ENCODE results near the gene TMED6.

TMED6 gene

DNA sequence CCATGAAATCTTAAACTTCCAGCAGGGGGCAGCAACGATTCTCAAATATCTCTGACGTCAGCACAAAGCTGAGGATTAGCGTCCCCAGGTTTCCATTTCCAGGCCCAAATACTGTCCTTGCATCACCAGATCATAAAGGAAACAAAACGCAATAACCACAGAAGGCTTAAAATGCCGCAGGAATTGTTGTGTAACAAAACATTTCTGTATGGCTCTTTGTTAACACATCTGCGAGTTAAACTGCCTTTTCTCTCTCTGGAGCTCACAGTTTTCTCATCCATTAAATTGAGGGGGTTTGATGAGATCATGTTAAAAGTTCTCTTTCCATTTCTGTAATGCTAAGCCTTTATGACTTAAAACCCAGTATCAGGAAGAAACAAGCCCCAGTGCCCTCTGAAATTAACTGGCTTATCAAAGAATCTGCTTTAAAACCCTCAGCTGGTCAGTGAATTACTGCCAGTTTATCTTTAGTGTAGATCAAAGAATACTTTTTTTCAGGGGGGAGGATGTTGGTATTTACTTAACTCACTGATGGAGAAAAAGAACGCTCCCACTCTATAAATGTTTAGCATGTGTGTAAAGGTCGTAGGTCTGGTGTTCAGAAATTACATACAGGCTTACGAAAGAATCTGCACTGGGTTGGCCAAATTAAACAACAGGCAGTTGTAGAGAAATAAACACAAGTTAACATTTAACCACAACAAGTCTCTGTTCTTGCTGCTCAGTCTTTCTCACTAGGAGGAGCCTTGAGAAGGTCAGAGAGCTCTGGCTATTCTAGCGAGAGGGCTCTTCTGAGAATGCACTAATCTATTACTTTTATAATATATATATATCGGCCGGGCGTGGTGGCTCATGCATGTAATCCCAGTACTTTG lies 44.8 kb upstream of the TMED6 start:
- H3K4me2 ChIP-seq (ENCODE audit: low read length, poor library complexity, severe bottlenecking) = peak overlapping the region; percentile 61
- no peaks in the 10 kb centered on the region for H3K9me3 ChIP-seq (ENCODE audit: control insufficient read depth, low read length)
- no peak overlapping the region for H2AK5ac ChIP-seq (ENCODE audit: low read length, severe bottlenecking)
- H3K4me1 ChIP-seq (ENCODE audit: control insufficient read depth, insufficient read depth, low read depth, low read length) = peaks cover 10% of the 10 kb centered on the region
- H4K8ac ChIP-seq (ENCODE audit: low read length) = no peak overlapping the region
- no peak overlapping the region for H4K91ac ChIP-seq (ENCODE audit: low read length)
- no peaks in the 10 kb centered on the region for H3K27me3 ChIP-seq (ENCODE audit: control insufficient read depth in 1 of 2, insufficient read depth in 1 of 2, low read length in 2 of 2)
- peak overlapping the region; percentile 84 for H3K9ac ChIP-seq (ENCODE audit: low read length)
- no peaks in the 10 kb centered on the region for H3K36me3 ChIP-seq (ENCODE audit: control insufficient read depth in 1 of 2, insufficient read depth in 2 of 2, low read depth in 1 of 2, low read length in 2 of 2)
- H3K27ac ChIP-seq (ENCODE audit: low read length, poor library complexity, severe bottlenecking) = peak overlapping the region; percentile 65
- no peak overlapping the region for H3K14ac ChIP-seq (ENCODE audit: low read length in 2 of 2)
- no peak overlapping the region for H3K4me3 ChIP-seq (ENCODE audit: insufficient read depth in 1 of 2, low read depth in 1 of 2, low read length in 2 of 2)
- H3K18ac ChIP-seq (ENCODE audit: low read depth in 1 of 2, low read length in 2 of 2) = peak overlapping the region in 1 of 2 experiments; percentile 43
- H2AFZ ChIP-seq (ENCODE audit: low read depth, low read length) = no peak overlapping the region
- H2BK120ac ChIP-seq (ENCODE audit: low read depth, low read length) = peak overlapping the region; percentile 5
- no peak overlapping the region for H2BK12ac ChIP-seq (ENCODE audit: low read length in 2 of 2)
- no peak overlapping the region for H2BK5ac ChIP-seq (ENCODE audit: low read depth, low read length, poor library complexity, severe bottlenecking)
- DNase-seq = peak; percentile 98
- WGBS = 0% methylated on average over 4 of the region's 13 CpGs
- H3K79me1 ChIP-seq (replicated peaks; ENCODE audit: low read length, poor library complexity, severe bottlenecking) = peaks cover 3% of the 10 kb centered on the region
- H2BK15ac ChIP-seq (ENCODE audit: low read depth, poor library complexity, severe bottlenecking) = no peak overlapping the region
- no peak overlapping the region for H3K4ac ChIP-seq (ENCODE audit: low read depth in 1 of 2, low read length in 2 of 2)
- no peak overlapping the region for H3K23ac ChIP-seq (ENCODE audit: low read length in 2 of 2)

DNA sequence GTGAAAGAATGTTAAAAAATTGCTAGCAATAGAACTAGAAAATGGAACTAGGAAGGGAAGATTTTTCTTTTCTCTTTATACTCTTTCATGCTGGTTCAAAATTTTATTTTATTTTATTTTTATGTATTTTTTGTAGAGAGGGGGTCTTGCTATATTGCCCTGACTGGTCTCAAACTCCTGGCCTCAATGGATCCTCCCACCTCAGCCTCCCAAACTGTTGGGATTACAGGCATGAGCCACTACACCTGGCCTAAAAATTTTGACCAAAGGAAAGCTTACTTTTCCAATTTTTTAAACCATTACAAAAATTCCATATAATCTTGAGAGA lies 44.2 kb upstream of the TMED6 start:
- Histone ChIP-seq H2BK12ac (ENCODE audit: low read length in 2 of 2) (no peak overlapping the region), H3K9me3 (ENCODE audit: control insufficient read depth, low read length) (no peaks in the 10 kb centered on the region), H3K4me3 (ENCODE audit: insufficient read depth in 1 of 2, low read depth in 1 of 2, low read length in 2 of 2) (no peak overlapping the region), H4K91ac (ENCODE audit: low read length) (no peak overlapping the region), H3K27ac (ENCODE audit: low read length, poor library complexity, severe bottlenecking) (peak overlapping the region; percentile 45), H3K18ac (ENCODE audit: low read depth in 1 of 2, low read length in 2 of 2) (no peak overlapping the region), H3K4me2 (ENCODE audit: low read length, poor library complexity, severe bottlenecking) (no peak overlapping the region), H2BK15ac (ENCODE audit: low read depth, poor library complexity, severe bottlenecking) (no peak overlapping the region), H3K23ac (ENCODE audit: low read length in 2 of 2) (no peak overlapping the region), H4K8ac (ENCODE audit: low read length) (peak overlapping the region; percentile 69), H2BK5ac (ENCODE audit: low read depth, low read length, poor library complexity, severe bottlenecking) (no peak overlapping the region), H3K14ac (ENCODE audit: low read length in 2 of 2) (no peak overlapping the region), H2BK120ac (ENCODE audit: low read depth, low read length) (no peak overlapping the region), H3K9ac (ENCODE audit: low read length) (peak overlapping the region; percentile 84), H3K36me3 (ENCODE audit: control insufficient read depth in 1 of 2, insufficient read depth in 2 of 2, low read depth in 1 of 2, low read length in 2 of 2) (no peaks in the 10 kb centered on the region), H3K4ac (ENCODE audit: low read depth in 1 of 2, low read length in 2 of 2) (no peak overlapping the region), H2AK5ac (ENCODE audit: low read length, severe bottlenecking) (no peak overlapping the region), H2AFZ (ENCODE audit: low read depth, low read length) (no peak overlapping the region), H3K27me3 (ENCODE audit: control insufficient read depth in 1 of 2, insufficient read depth in 1 of 2, low read length in 2 of 2) (no peaks in the 10 kb centered on the region), H3K79me1 (replicated peaks; ENCODE audit: low read length, poor library complexity, severe bottlenecking) (peaks cover 3% of the 10 kb centered on the region), H3K4me1 (ENCODE audit: control insufficient read depth, insufficient read depth, low read depth, low read length) (peaks cover 10% of the 10 kb centered on the region)
- no peak for DNase-seq

DNA sequence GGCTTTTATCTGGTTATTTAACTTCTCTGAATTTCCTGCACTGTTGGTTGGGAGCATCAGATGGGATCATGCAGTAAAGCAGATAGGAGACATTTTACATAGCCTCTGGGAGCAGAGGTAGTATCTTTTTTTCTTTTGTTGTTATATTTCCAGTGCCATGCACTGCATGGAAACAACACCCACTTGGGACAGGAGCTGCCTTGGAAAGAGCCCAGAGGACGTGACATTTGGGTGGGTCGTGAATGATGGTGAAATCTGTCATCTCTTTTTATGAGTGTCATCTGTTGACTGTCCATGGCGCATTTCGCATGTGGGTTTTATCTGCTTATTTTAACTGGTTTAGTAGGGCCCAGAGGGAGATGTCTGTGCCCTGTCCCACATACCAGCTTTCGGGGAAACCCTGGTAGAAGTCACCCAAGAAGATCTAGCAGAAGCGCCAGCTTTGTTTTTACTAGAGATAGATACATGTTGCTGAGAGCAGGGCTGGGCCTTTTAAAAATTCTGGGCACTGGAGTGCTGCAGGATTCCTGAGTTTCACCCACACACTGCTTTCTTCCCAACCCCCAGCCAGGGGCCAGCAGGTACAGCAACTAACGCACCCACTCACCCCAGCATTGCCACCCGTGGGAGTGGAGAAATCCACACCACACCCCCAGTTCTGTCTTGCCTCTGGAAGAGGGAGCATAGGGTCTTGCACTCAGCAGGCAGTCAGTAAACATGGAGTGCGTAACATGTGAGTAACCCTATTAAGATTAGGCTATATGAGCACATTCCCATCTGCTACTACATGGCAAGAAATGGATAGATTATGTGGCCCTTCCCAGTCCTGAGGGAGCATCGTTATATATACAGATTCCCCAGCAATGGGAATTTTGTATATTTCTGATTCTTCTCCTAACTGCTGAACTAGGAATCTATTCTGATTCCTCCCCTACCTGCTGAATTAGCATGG lies 42.6 kb upstream of the TMED6 start:
- Histone ChIP-seq H2BK120ac (ENCODE audit: low read depth, low read length) (no peak overlapping the region), H2AFZ (ENCODE audit: low read depth, low read length) (peak overlapping the region; percentile 1), H3K79me1 (replicated peaks; ENCODE audit: low read length, poor library complexity, severe bottlenecking) (peaks cover 3% of the 10 kb centered on the region), H2BK15ac (ENCODE audit: low read depth, poor library complexity, severe bottlenecking) (no peak overlapping the region), H3K4me3 (ENCODE audit: insufficient read depth in 1 of 2, low read depth in 1 of 2, low read length in 2 of 2) (no peak overlapping the region), H3K14ac (ENCODE audit: low read length in 2 of 2) (no peak overlapping the region), H4K91ac (ENCODE audit: low read length) (peak overlapping the region; percentile 80), H4K8ac (ENCODE audit: low read length) (no peak overlapping the region), H3K4me2 (ENCODE audit: low read length, poor library complexity, severe bottlenecking) (no peak overlapping the region), H3K4me1 (ENCODE audit: control insufficient read depth, insufficient read depth, low read depth, low read length) (peaks cover 6% of the 10 kb centered on the region), H3K27ac (ENCODE audit: low read length, poor library complexity, severe bottlenecking) (no peak overlapping the region), H2BK5ac (ENCODE audit: low read depth, low read length, poor library complexity, severe bottlenecking) (no peak overlapping the region), H3K9me3 (ENCODE audit: control insufficient read depth, low read length) (no peaks in the 10 kb centered on the region), H2BK12ac (ENCODE audit: low read length in 2 of 2) (peak overlapping the region in 1 of 2 experiments; percentile 84), H3K4ac (ENCODE audit: low read depth in 1 of 2, low read length in 2 of 2) (no peak overlapping the region), H3K9ac (ENCODE audit: low read length) (no peak overlapping the region), H3K36me3 (ENCODE audit: control insufficient read depth in 1 of 2, insufficient read depth in 2 of 2, low read depth in 1 of 2, low read length in 2 of 2) (no peaks in the 10 kb centered on the region), H3K27me3 (ENCODE audit: control insufficient read depth in 1 of 2, insufficient read depth in 1 of 2, low read length in 2 of 2) (no peaks in the 10 kb centered on the region), H3K18ac (ENCODE audit: low read depth in 1 of 2, low read length in 2 of 2) (peak overlapping the region in 1 of 2 experiments; percentile 76), H2AK5ac (ENCODE audit: low read length, severe bottlenecking) (peak overlapping the region; percentile 24), H3K23ac (ENCODE audit: low read length in 2 of 2) (no peak overlapping the region)
- WGBS = 86% methylated on average over 7 of the region's 10 CpGs
- no peak for DNase-seq

DNA sequence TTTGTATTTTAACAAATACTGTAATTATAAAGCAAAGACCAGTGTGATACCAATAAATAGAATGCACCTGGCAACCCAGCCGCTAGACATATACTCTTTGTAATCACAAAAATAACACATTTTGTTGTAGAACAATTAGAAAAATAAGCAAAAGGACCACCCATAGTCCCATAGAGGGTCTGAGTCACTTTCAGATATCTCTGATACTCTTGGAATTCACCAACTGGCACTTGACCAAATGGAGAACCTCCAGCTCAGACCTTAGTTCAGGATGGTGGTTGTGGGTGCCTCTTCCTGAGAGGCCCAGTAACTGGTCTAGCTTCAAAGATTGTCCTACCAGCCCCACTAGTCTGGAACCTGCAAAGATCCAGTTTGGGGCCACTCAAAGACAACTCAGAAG lies 35.0 kb upstream of the TMED6 start:
- Histone ChIP-seq H3K36me3 (ENCODE audit: control insufficient read depth in 1 of 2, insufficient read depth in 2 of 2, low read depth in 1 of 2, low read length in 2 of 2) (peaks cover 3 to 28% of the 10 kb centered on the region in 2 experiments), H3K9ac (ENCODE audit: low read length) (peak overlapping the region; percentile 93), H3K4me3 (ENCODE audit: insufficient read depth in 1 of 2, low read depth in 1 of 2, low read length in 2 of 2) (peak overlapping the region in 1 of 2 experiments; percentile 88), H3K18ac (ENCODE audit: low read depth in 1 of 2, low read length in 2 of 2) (no peak overlapping the region), H3K9me3 (ENCODE audit: control insufficient read depth, low read length) (no peaks in the 10 kb centered on the region), H2BK5ac (ENCODE audit: low read depth, low read length, poor library complexity, severe bottlenecking) (no peak overlapping the region), H3K4me2 (ENCODE audit: low read length, poor library complexity, severe bottlenecking) (no peak overlapping the region), H2BK15ac (ENCODE audit: low read depth, poor library complexity, severe bottlenecking) (no peak overlapping the region), H2AFZ (ENCODE audit: low read depth, low read length) (no peak overlapping the region), H4K91ac (ENCODE audit: low read length) (no peak overlapping the region), H2BK120ac (ENCODE audit: low read depth, low read length) (no peak overlapping the region), H3K4me1 (ENCODE audit: control insufficient read depth, insufficient read depth, low read depth, low read length) (no peaks in the 10 kb centered on the region), H3K4ac (ENCODE audit: low read depth in 1 of 2, low read length in 2 of 2) (no peak overlapping the region), H2BK12ac (ENCODE audit: low read length in 2 of 2) (no peak overlapping the region), H3K27me3 (ENCODE audit: control insufficient read depth in 1 of 2, insufficient read depth in 1 of 2, low read length in 2 of 2) (no peaks in the 10 kb centered on the region), H3K23ac (ENCODE audit: low read length in 2 of 2) (no peak overlapping the region), H2AK5ac (ENCODE audit: low read length, severe bottlenecking) (no peak overlapping the region), H3K14ac (ENCODE audit: low read length in 2 of 2) (no peak overlapping the region), H3K27ac (ENCODE audit: low read length, poor library complexity, severe bottlenecking) (no peak overlapping the region), H4K8ac (ENCODE audit: low read length) (no peak overlapping the region), H3K79me1 (replicated peaks; ENCODE audit: low read length, poor library complexity, severe bottlenecking) (peaks cover 4% of the 10 kb centered on the region)
- no peak for DNase-seq
- WGBS = 100% methylated on average over 1 of the region's 1 CpG
